Activated CD4-positive, alpha-beta T cell treated with anti-CD3 and anti-CD28 coated beads, Interleukin-2, amount 10 ng/mL, durations not matched to agents 7 days and 5 days (primary cell): ENCODE results near the gene MAPRE2. TPM values are rescaled to one million over a fixed set of nuclear protein-coding genes. Genes with fewer than 3 reads are reported as not detected.

Experiments
- CTCF ChIA-PET: fragments of 350-600 bp; sonication (Branson Sonifier 250); formaldehyde crosslinking; loops from one replicate; lab custom pipeline; 2021; ENCODE audit warnings: antibody characterized with exemption; lab: Charles Lee
- POLR2A ChIA-PET: fragments of 350-600 bp; sonication (Branson Sonifier 250); formaldehyde crosslinking; loops from one replicate; lab custom pipeline; 2021; ENCODE audit warnings: antibody characterized with exemption; lab: Charles Lee
- DNase-seq: peaks from one replicate; pipeline ENCODE4 v3.0.0-alpha.2; 2020
- H3K27ac Mint-ChIP-seq: one replicate; pipeline ENCODE4 v1.8.0; 2021; ENCODE audit warnings: mild to moderate bottlenecking, moderate library complexity, mixed read lengths
- H3K27me3 Mint-ChIP-seq: one replicate; pipeline ENCODE4 v1.8.0; 2021; ENCODE audit warnings: mixed read lengths
- H3K36me3 Mint-ChIP-seq: one replicate; pipeline ENCODE4 v1.8.0; 2021; ENCODE audit warnings: low read depth, mixed read lengths
- H3K4me1 Mint-ChIP-seq: one replicate; pipeline ENCODE4 v1.8.0; 2021; ENCODE audit warnings: mixed read lengths
- H3K4me3 Mint-ChIP-seq: one replicate; pipeline ENCODE4 v1.8.0; 2021; ENCODE audit warnings: mild to moderate bottlenecking, moderate library complexity, mixed read lengths
- H3K9me3 Mint-ChIP-seq: one replicate; pipeline ENCODE4 v1.8.0; 2021; ENCODE audit warnings: mixed read lengths
- total RNA-seq, 2 experiments: library from RNA; stranded (reverse); gene quantifications; one replicate each; pipeline ENCODE4 v1.2.3, GENCODE V29; 2021

MAPRE2 gene
- total RNA-seq, 2 experiments from 2014 or later = 48.6 to 61.9 TPM

GRCh38 chr18:35172451-35173035 lies 131.3 kb downstream of the MAPRE2 start:
- H3K4me3 Mint-ChIP-seq = no peak overlapping the region
- ChIA-PET CTCF (interaction anchor here (1.7 kb wide), 1 partner anchor 13 kb away, joined by 6 read pairs; no protein-coding TSS in a partner anchor), POLR2A (no interaction called here)
- no peak overlapping the region for H3K27ac Mint-ChIP-seq
- no peaks in the 10 kb centered on the region for H3K27me3 Mint-ChIP-seq
- H3K36me3 Mint-ChIP-seq = peaks cover 5% of the 10 kb centered on the region
- peaks cover 10% of the 10 kb centered on the region for H3K4me1 Mint-ChIP-seq
- DNase-seq = no peak
- H3K9me3 Mint-ChIP-seq = peaks cover 14% of the 10 kb centered on the region

GRCh38 chr18:35174093-35174731 lies 133.0 kb downstream of the MAPRE2 start:
- CTCF ChIA-PET = no interaction called here
- DNase-seq = no peak
- Mint-ChIP-seq H3K36me3 (peaks cover 5% of the 10 kb centered on the region), H3K4me3 (no peak overlapping the region), H3K27ac (no peak overlapping the region), H3K4me1 (peaks cover 10% of the 10 kb centered on the region), H3K9me3 (peaks cover 14% of the 10 kb centered on the region), H3K27me3 (no peaks in the 10 kb centered on the region)
- POLR2A ChIA-PET = no interaction called here

GRCh38 chr18:35174745-35175144 lies 133.5 kb downstream of the MAPRE2 start:
- POLR2A ChIA-PET = no interaction called here
- Mint-ChIP-seq H3K27me3 (no peaks in the 10 kb centered on the region), H3K36me3 (peaks cover 5% of the 10 kb centered on the region), H3K27ac (no peak overlapping the region), H3K4me1 (peaks cover 10% of the 10 kb centered on the region), H3K4me3 (no peak overlapping the region), H3K9me3 (peaks cover 14% of the 10 kb centered on the region)
- CTCF ChIA-PET = no interaction called here
- no peak for DNase-seq

GRCh38 chr18:35176925-35177324 lies 135.7 kb downstream of the MAPRE2 start:
- H3K36me3 Mint-ChIP-seq = peaks cover 5% of the 10 kb centered on the region
- peaks cover 10% of the 10 kb centered on the region for H3K4me1 Mint-ChIP-seq
- H3K27me3 Mint-ChIP-seq = no peaks in the 10 kb centered on the region
- ChIA-PET POLR2A (no interaction called here), CTCF (interaction anchor here (0.8 kb wide), 1 partner anchor 17 kb away, joined by 3 read pairs; no protein-coding TSS in a partner anchor)
- DNase-seq = no peak
- H3K27ac Mint-ChIP-seq = no peak overlapping the region
- H3K4me3 Mint-ChIP-seq = no peak overlapping the region
- H3K9me3 Mint-ChIP-seq = peaks cover 12% of the 10 kb centered on the region

- H3K36me3 Mint-ChIP-seq = peaks cover 5% of the 10 kb centered on the region
- no peaks in the 10 kb centered on the region for H3K27me3 Mint-ChIP-seq
- H3K4me3 Mint-ChIP-seq = no peak overlapping the region
- no peak for DNase-seq
- no peak overlapping the region for H3K27ac Mint-ChIP-seq
- ChIA-PET POLR2A (no interaction called here), CTCF (interaction anchor here (0.6 to 1.2 kb wide), 2 partner anchors 11 to 35 kb away, joined by 3 to 4 read pairs; no protein-coding TSS in a partner anchor)
- H3K4me1 Mint-ChIP-seq = peaks cover 10% of the 10 kb centered on the region
- peaks cover 12% of the 10 kb centered on the region for H3K9me3 Mint-ChIP-seq
These were observed 137.0 kb downstream of the MAPRE2 start for GRCh38 chr18:35178260-35178659.

- Mint-ChIP-seq H3K4me1 (peaks cover under 1% of the 10 kb centered on the region), H3K27me3 (no peaks in the 10 kb centered on the region), H3K36me3 (peaks cover 5% of the 10 kb centered on the region), H3K9me3 (peaks cover 7% of the 10 kb centered on the region), H3K27ac (no peak overlapping the region), H3K4me3 (no peak overlapping the region)
- DNase-seq = no peak
- POLR2A ChIA-PET = no interaction called here
- CTCF ChIA-PET = no interaction called here
These were observed 138.7 kb downstream of the MAPRE2 start for GRCh38 chr18:35179906-35180305.

GRCh38 chr18:35180455-35180854 lies 139.2 kb downstream of the MAPRE2 start:
- Mint-ChIP-seq H3K36me3 (peaks cover 5% of the 10 kb centered on the region), H3K27me3 (no peaks in the 10 kb centered on the region), H3K4me3 (no peak overlapping the region), H3K4me1 (no peaks in the 10 kb centered on the region), H3K9me3 (peaks cover 6% of the 10 kb centered on the region), H3K27ac (no peak overlapping the region)
- CTCF ChIA-PET = no interaction called here
- POLR2A ChIA-PET = no interaction called here
- DNase-seq = no peak

- H3K27me3 Mint-ChIP-seq = no peaks in the 10 kb centered on the region
These were observed 140.9 kb downstream of the MAPRE2 start for GRCh38 chr18:35182151-35182550.

GRCh38 chr18:35183886-35184285 lies 142.7 kb downstream of the MAPRE2 start:
- DNase-seq = no peak

More at GRCh38 chr18:35182151-35182550, 140.9 kb downstream of the MAPRE2 start:
- Mint-ChIP-seq H3K27ac (no peak overlapping the region), H3K9me3 (no peaks in the 10 kb centered on the region), H3K4me3 (no peak overlapping the region), H3K36me3 (no peaks in the 10 kb centered on the region), H3K4me1 (no peaks in the 10 kb centered on the region)
- ChIA-PET POLR2A (no interaction called here), CTCF (no interaction called here)
- no peak for DNase-seq

GRCh38 chr18:35185771-35186170 lies 144.6 kb downstream of the MAPRE2 start:
- no peak overlapping the region for H3K4me3 Mint-ChIP-seq
- no peaks in the 10 kb centered on the region for H3K27me3 Mint-ChIP-seq
- H3K4me1 Mint-ChIP-seq = no peaks in the 10 kb centered on the region
- no peaks in the 10 kb centered on the region for H3K36me3 Mint-ChIP-seq
- DNase-seq = no peak
- POLR2A ChIA-PET = no interaction called here
- no peak overlapping the region for H3K27ac Mint-ChIP-seq
- CTCF ChIA-PET = no interaction called here
- no peaks in the 10 kb centered on the region for H3K9me3 Mint-ChIP-seq

More at GRCh38 chr18:35183886-35184285, 142.7 kb downstream of the MAPRE2 start:
- Mint-ChIP-seq H3K36me3 (no peaks in the 10 kb centered on the region), H3K27ac (no peak overlapping the region), H3K4me1 (no peaks in the 10 kb centered on the region), H3K27me3 (no peaks in the 10 kb centered on the region), H3K9me3 (no peaks in the 10 kb centered on the region), H3K4me3 (no peak overlapping the region)
- POLR2A ChIA-PET = no interaction called here
- CTCF ChIA-PET = no interaction called here

GRCh38 chr18:35186291-35187034 lies 145.2 kb downstream of the MAPRE2 start:
- no peaks in the 10 kb centered on the region for H3K27me3 Mint-ChIP-seq
- DNase-seq = no peak
- H3K27ac Mint-ChIP-seq = no peak overlapping the region
- H3K9me3 Mint-ChIP-seq = no peaks in the 10 kb centered on the region
- H3K4me3 Mint-ChIP-seq = no peak overlapping the region
- no peaks in the 10 kb centered on the region for H3K36me3 Mint-ChIP-seq
- POLR2A ChIA-PET = no interaction called here
- H3K4me1 Mint-ChIP-seq = peaks cover under 1% of the 10 kb centered on the region
- CTCF ChIA-PET = interaction anchor here (1.1 kb wide), 1 partner anchor 32 kb away, joined by 3 read pairs; no protein-coding TSS in a partner anchor

GRCh38 chr18:35189510-35189909 lies 148.3 kb downstream of the MAPRE2 start:
- CTCF ChIA-PET = interaction anchor here (0.9 kb wide), 1 partner anchor 11 kb away, joined by 4 read pairs; no protein-coding TSS in a partner anchor
- Mint-ChIP-seq H3K9me3 (no peaks in the 10 kb centered on the region), H3K4me1 (peaks cover 2% of the 10 kb centered on the region), H3K36me3 (no peaks in the 10 kb centered on the region), H3K4me3 (no peak overlapping the region), H3K27ac (no peak overlapping the region), H3K27me3 (no peaks in the 10 kb centered on the region)
- no peak for DNase-seq
- POLR2A ChIA-PET = no interaction called here
